HG03520 (cell line): ENCODE data around the gene UBE2E2.
"Not testable (repeated sequence)": the region's sequence is repeated elsewhere in the genome, so short reads cannot be mapped to it uniquely, and the experiment has no call there.

ENCODE experiments used
- ATAC-seq: cut with Tn5 transposase; IDR thresholded peaks from one replicate; pipeline ENCODE4 v1.9.1; 2021; ENCODE audit warnings: mild to moderate bottlenecking, moderate library complexity; ENCODE audit not compliant: unreplicated experiment

The UBE2E2 gene

GRCh38 chr3:23320586-23321570 lies 117.8 kb downstream of the UBE2E2 start:
- ATAC-seq: no peak

- peak; percentile 50 for ATAC-seq
Measured at GRCh38 chr3:23324745-23325144, 121.6 kb downstream of the UBE2E2 start.

GRCh38 chr3:23325466-23326065 lies 122.4 kb downstream of the UBE2E2 start:
- ATAC-seq: peak; percentile 48

- ATAC-seq: no peak
Measured at GRCh38 chr3:23329471-23330105, 126.5 kb downstream of the UBE2E2 start.

- ATAC-seq: no peak
Measured at GRCh38 chr3:23330568-23330967, 127.4 kb downstream of the UBE2E2 start.

GRCh38 chr3:23331141-23331935 lies 128.2 kb downstream of the UBE2E2 start:
- no peak for ATAC-seq

GRCh38 chr3:23333633-23334032 lies 130.5 kb downstream of the UBE2E2 start:
- ATAC-seq: no peak

- not testable (repeated sequence) for ATAC-seq
Measured at GRCh38 chr3:23336853-23337252, 133.7 kb downstream of the UBE2E2 start.

- ATAC-seq: peak; percentile 59
Measured at GRCh38 chr3:23341147-23341838, 138.2 kb downstream of the UBE2E2 start.

- ATAC-seq: no peak
Measured at GRCh38 chr3:23342343-23342742, 139.2 kb downstream of the UBE2E2 start.

GRCh38 chr3:23343509-23343908 lies 140.4 kb downstream of the UBE2E2 start:
- no peak for ATAC-seq

GRCh38 chr3:23344886-23345285 lies 141.8 kb downstream of the UBE2E2 start:
- no peak for ATAC-seq

GRCh38 chr3:23349444-23349843 lies 146.3 kb downstream of the UBE2E2 start:
- not testable (repeated sequence) for ATAC-seq

- ATAC-seq: no peak
Measured at GRCh38 chr3:23356169-23356568, 153.0 kb downstream of the UBE2E2 start.

- ATAC-seq: no peak
Measured at GRCh38 chr3:23356923-23357322, 153.8 kb downstream of the UBE2E2 start.

- ATAC-seq: no peak
Measured at GRCh38 chr3:23359116-23359515, 156.0 kb downstream of the UBE2E2 start.

- ATAC-seq: no peak
Measured at GRCh38 chr3:23365066-23365465, 161.9 kb downstream of the UBE2E2 start.

GRCh38 chr3:23368731-23369130 lies 165.6 kb downstream of the UBE2E2 start:
- no peak for ATAC-seq

- ATAC-seq: no peak
Measured at GRCh38 chr3:23372285-23372684, 169.2 kb downstream of the UBE2E2 start.
